Osteoblast (primary cell): ENCODE results near the gene HPCAL4. TPM values are rescaled to one million over a fixed set of nuclear protein-coding genes. Genes with fewer than 3 reads are reported as not detected.

Experiments
- DNase-seq: peaks from one replicate; pipeline ENCODE4 v3.0.0; 2011; ENCODE audit warnings: low spot score, mixed read lengths; ENCODE audit not compliant: insufficient read length; ENCODE audit errors: missing footprints
- H2AFZ ChIP-seq: 2 replicates; pipeline ENCODE4 v1.6.0; 2011; ENCODE audit warnings: mild to moderate bottlenecking, low read length
- H3K27ac ChIP-seq: 2 replicates; pipeline ENCODE4 v1.5.1; 2011; ENCODE audit warnings: mild to moderate bottlenecking, low read depth, low read length, moderate library complexity
- H3K27me3 ChIP-seq: 2 replicates; pipeline ENCODE4 v1.6.0; 2012; ENCODE audit warnings: mild to moderate bottlenecking, control low read depth, inconsistent platforms, low read length, moderate library complexity; ENCODE audit not compliant: insufficient read depth
- H3K36me3 ChIP-seq: 2 replicates; pipeline ENCODE4 v1.5.1; 2011; ENCODE audit warnings: mild to moderate bottlenecking, low read length, control low read depth, moderate library complexity; ENCODE audit not compliant: insufficient read depth
- H3K4me1 ChIP-seq: 2 replicates; pipeline ENCODE4 v1.5.1; 2011; ENCODE audit warnings: mild to moderate bottlenecking, low read length, control low read depth, moderate library complexity; ENCODE audit not compliant: insufficient read depth
- H3K4me2 ChIP-seq: 2 replicates; pipeline ENCODE4 v1.6.0; 2011; ENCODE audit warnings: mild to moderate bottlenecking, low read length; ENCODE audit not compliant: insufficient read depth
- H3K4me3 ChIP-seq: fragments of 200-600 bp; sonication (generic); 3 replicates; pipeline ENCODE4 v1.5.1; 2012; ENCODE audit warnings: mild to moderate bottlenecking, low read length, inconsistent platforms; ENCODE audit not compliant: insufficient read depth
- H3K79me2 ChIP-seq: 2 replicates; pipeline ENCODE4 v1.6.0; 2012; ENCODE audit warnings: mild to moderate bottlenecking, low read length, control low read depth, inconsistent platforms; ENCODE audit not compliant: insufficient read depth
- H3K9me3 ChIP-seq: 2 replicates; pipeline ENCODE4 v1.5.1; 2011; ENCODE audit warnings: low read depth, low read length, control low read depth
- H4K20me1 ChIP-seq: 2 replicates; pipeline ENCODE4 v1.6.0; 2012; ENCODE audit warnings: mild to moderate bottlenecking, low read length, control low read depth; ENCODE audit not compliant: insufficient read depth
- CTCF ChIP-seq: IDR thresholded peaks from 2 replicates; pipeline ENCODE4 v1.5.1; 2011; ENCODE audit warnings: mild to moderate bottlenecking, low read depth, low read length, moderate library complexity; ENCODE audit errors: extremely low read depth
- total RNA-seq: library from RNA; depleted of rRNA; stranded (reverse); fragments of >200 nt; gene quantifications from 2 replicates; pipeline ENCODE4 v1.2.3, GENCODE V29; 2012

Gene HPCAL4
- total RNA-seq, 1 donor: not detected

GRCh38 chr1:39672551-39672947 is 18.7 kb downstream of the HPCAL4 start:
- no peak overlapping the region for H2AFZ ChIP-seq
- no peaks in the 10 kb centered on the region for H3K36me3 ChIP-seq
- H4K20me1 ChIP-seq: no peaks in the 10 kb centered on the region
- H3K9me3 ChIP-seq: no peaks in the 10 kb centered on the region
- DNase-seq: no peak
- H3K4me2 ChIP-seq: peak overlapping the region; percentile 79
- H3K27me3 ChIP-seq: peaks cover 44% of the 10 kb centered on the region
- peak; percentile 43 for TF ChIP-seq CTCF
- peaks cover 11% of the 10 kb centered on the region for H3K4me1 ChIP-seq
- H3K79me2 ChIP-seq: no peaks in the 10 kb centered on the region
- no peak overlapping the region for H3K27ac ChIP-seq
- peak overlapping the region; percentile 61 for H3K4me3 ChIP-seq

- peaks cover 47% of the 10 kb centered on the region for H3K27me3 ChIP-seq
- peaks cover 11% of the 10 kb centered on the region for H3K4me1 ChIP-seq
- H3K79me2 ChIP-seq: no peaks in the 10 kb centered on the region
- no peaks in the 10 kb centered on the region for H3K36me3 ChIP-seq
- H3K4me2 ChIP-seq: peak within 1 kb of the TSS; percentile 79
- no peak within 1 kb of the TSS for H3K27ac ChIP-seq
- no peaks in the 10 kb centered on the region for H4K20me1 ChIP-seq
- peak within 1 kb of the TSS; percentile 31 for H2AFZ ChIP-seq
- H3K9me3 ChIP-seq: no peaks in the 10 kb centered on the region
- H3K4me3 ChIP-seq: peak within 1 kb of the TSS; percentile 61
- DNase-seq: peak; percentile 91
- no peak for TF ChIP-seq CTCF
These were observed 19.3 kb downstream of the HPCAL4 start, which contains the start of gene NT5C1A for GRCh38 chr1:39671793-39672550. Gene NT5C1A, minus strand, starts transcription at chr1:39672107. Its CDS starts 69 bp downstream, at chr1:39672038.

- H3K4me1 ChIP-seq: peaks cover 11% of the 10 kb centered on the region
- no peaks in the 10 kb centered on the region for H3K9me3 ChIP-seq
- no peaks in the 10 kb centered on the region for H4K20me1 ChIP-seq
- no peaks in the 10 kb centered on the region for H3K36me3 ChIP-seq
- no peaks in the 10 kb centered on the region for H3K79me2 ChIP-seq
- peak overlapping the region; percentile 79 for H3K4me2 ChIP-seq
- no peak overlapping the region for H2AFZ ChIP-seq
- no peak overlapping the region for H3K27ac ChIP-seq
- peak overlapping the region; percentile 61 for H3K4me3 ChIP-seq
- TF ChIP-seq CTCF: no peak
- H3K27me3 ChIP-seq: peaks cover 51% of the 10 kb centered on the region
- DNase-seq: no peak
These were observed 19.8 kb downstream of the HPCAL4 start for GRCh38 chr1:39671433-39671792.

GRCh38 chr1:39670689-39671088 is 20.5 kb downstream of the HPCAL4 start:
- TF ChIP-seq CTCF: no peak
- peaks cover 51% of the 10 kb centered on the region for H3K27me3 ChIP-seq
- H3K4me3 ChIP-seq: no peak overlapping the region
- H3K36me3 ChIP-seq: no peaks in the 10 kb centered on the region
- H3K4me2 ChIP-seq: no peak overlapping the region
- H3K4me1 ChIP-seq: peaks cover 11% of the 10 kb centered on the region
- H3K9me3 ChIP-seq: no peaks in the 10 kb centered on the region
- H2AFZ ChIP-seq: no peak overlapping the region
- no peak overlapping the region for H3K27ac ChIP-seq
- no peak for DNase-seq
- H4K20me1 ChIP-seq: no peaks in the 10 kb centered on the region
- H3K79me2 ChIP-seq: no peaks in the 10 kb centered on the region
